Left ventricle myocardium inferior (tissue), 1 donor: ENCODE results near the gene ESYT2. TPM values are rescaled to one million over a fixed set of nuclear protein-coding genes. Genes with fewer than 3 reads are reported as not detected.
A peak's percentile ranks its signal among the peaks of the same experiment; 100 is the strongest.

Source experiments
- DNase-seq: peaks from one replicate; pipeline ENCODE4 v3.0.0-alpha.2; 2020
- H3K27ac ChIP-seq: fragments of 200-600 bp; replicated peaks from 2 replicates; pipeline ENCODE4 v1.8.0; 2021
- H3K27me3 ChIP-seq: fragments of 200-600 bp; 2 replicates; pipeline ENCODE4 v1.8.0; 2021; ENCODE audit warnings: low read depth
- H3K36me3 ChIP-seq: fragments of 200-600 bp; 2 replicates; pipeline ENCODE4 v1.8.0; 2021
- H3K4me1 ChIP-seq: fragments of 200-600 bp; 2 replicates; pipeline ENCODE4 v1.8.0; 2021
- H3K4me3 ChIP-seq: fragments of 200-600 bp; 2 replicates; pipeline ENCODE4 v1.8.0; 2021; ENCODE audit warnings: mild to moderate bottlenecking, moderate library complexity
- H3K9me3 ChIP-seq: fragments of 200-600 bp; replicated peaks from 2 replicates; pipeline ENCODE4 v1.8.0; 2021
- intact Hi-C: fragments of 100-400 bp; cut with micrococcal nuclease; formaldehyde crosslinking; loops from one replicate; pipeline ENCODE4 v1.11.0; 2022
- total RNA-seq: library from RNA; stranded (reverse); fragmentation: NEBNext Ultra II Directional; extraction: Animal tissue kit (Norgen Biotek cat#: 25700); gene quantifications from one replicate; pipeline ENCODE4 v1.2.1, GENCODE V29; 2021
- TF ChIP-seq, protein P1 (sequence below): fragments of 200-600 bp; IDR thresholded peaks from 2 replicates; pipeline ENCODE4 v1.8.0; 2021; ENCODE audit warnings: antibody characterized with exemption, mild to moderate bottlenecking, borderline replicate concordance
- donor health status: DM: no; HTN: yes; CAD: no; lungs with severe emphysema.

ESYT2 gene
- total RNA-seq, 1 donor from 2014 or later = 41.1 TPM

DNA sequence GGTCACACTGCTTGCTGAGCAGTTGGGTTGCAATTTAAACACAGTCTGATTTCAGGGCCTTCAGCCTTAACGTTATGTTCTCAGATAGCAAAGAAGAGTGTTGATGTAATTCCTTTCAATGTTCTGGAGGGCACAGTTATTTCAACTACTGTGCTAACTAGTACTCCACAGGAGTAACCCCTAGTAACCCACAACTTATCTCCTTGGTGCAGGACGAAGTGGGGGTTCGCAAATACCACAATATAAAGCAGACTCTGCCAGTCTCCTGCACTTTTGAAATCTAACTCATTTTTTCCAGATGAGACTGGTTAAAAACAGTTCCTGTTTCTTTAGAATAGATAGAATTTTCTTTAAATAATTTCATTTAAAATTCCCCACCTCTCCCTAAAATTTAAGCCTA, 77.6 kb downstream of the ESYT2 start:
- Histone ChIP-seq H3K27ac (no peak overlapping the region), H3K36me3 (peaks cover 75% of the 10 kb centered on the region), H3K9me3 (no peaks in the 10 kb centered on the region), H3K4me1 (peaks cover 18% of the 10 kb centered on the region), H3K27me3 (no peaks in the 10 kb centered on the region), H3K4me3 (no peak overlapping the region)
- TF ChIP-seq, protein P1, sequence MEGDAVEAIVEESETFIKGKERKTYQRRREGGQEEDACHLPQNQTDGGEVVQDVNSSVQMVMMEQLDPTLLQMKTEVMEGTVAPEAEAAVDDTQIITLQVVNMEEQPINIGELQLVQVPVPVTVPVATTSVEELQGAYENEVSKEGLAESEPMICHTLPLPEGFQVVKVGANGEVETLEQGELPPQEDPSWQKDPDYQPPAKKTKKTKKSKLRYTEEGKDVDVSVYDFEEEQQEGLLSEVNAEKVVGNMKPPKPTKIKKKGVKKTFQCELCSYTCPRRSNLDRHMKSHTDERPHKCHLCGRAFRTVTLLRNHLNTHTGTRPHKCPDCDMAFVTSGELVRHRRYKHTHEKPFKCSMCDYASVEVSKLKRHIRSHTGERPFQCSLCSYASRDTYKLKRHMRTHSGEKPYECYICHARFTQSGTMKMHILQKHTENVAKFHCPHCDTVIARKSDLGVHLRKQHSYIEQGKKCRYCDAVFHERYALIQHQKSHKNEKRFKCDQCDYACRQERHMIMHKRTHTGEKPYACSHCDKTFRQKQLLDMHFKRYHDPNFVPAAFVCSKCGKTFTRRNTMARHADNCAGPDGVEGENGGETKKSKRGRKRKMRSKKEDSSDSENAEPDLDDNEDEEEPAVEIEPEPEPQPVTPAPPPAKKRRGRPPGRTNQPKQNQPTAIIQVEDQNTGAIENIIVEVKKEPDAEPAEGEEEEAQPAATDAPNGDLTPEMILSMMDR = no peak
- DNase-seq = no peak
- intact Hi-C loops = no loop called here

GRCh38 chr7:158751199-158751598, 78.1 kb downstream of the ESYT2 start:
- Histone ChIP-seq H3K36me3 (peaks cover 75% of the 10 kb centered on the region), H3K27ac (no peak overlapping the region), H3K9me3 (no peaks in the 10 kb centered on the region), H3K4me3 (no peak overlapping the region), H3K4me1 (peaks cover 18% of the 10 kb centered on the region), H3K27me3 (no peaks in the 10 kb centered on the region)
- no peak for DNase-seq
- intact Hi-C loops = no loop called here
- TF ChIP-seq, protein P1 = no peak

GRCh38 chr7:158750702-158751101, 78.6 kb downstream of the ESYT2 start:
- H3K36me3 ChIP-seq = peaks cover 70% of the 10 kb centered on the region
- TF ChIP-seq, protein P1 = no peak

DNA sequence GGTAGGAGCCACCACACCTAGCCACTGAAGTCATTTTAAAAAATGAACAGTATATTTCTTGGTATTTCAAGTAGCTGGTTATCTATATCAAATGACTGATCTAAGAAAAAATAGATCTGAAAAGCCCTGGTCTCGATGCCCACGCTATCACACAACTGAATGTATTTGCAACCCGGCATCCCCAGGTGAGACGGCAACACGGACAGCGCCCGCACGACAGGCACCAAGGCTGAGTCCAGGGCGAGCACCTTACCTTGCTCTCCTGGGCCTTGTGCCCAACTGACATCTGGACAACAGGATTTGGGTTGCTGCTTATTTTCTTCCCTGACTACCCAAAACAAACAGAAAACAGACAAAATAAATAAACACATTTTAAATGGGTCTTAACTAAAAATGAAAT, 79.9 kb downstream of the ESYT2 start:
- no peak for DNase-seq
- no peaks in the 10 kb centered on the region for H3K27me3 ChIP-seq
- H3K9me3 ChIP-seq = no peaks in the 10 kb centered on the region
- intact Hi-C loops = no loop called here
- peaks cover 13% of the 10 kb centered on the region for H3K4me1 ChIP-seq
- no peak overlapping the region for H3K4me3 ChIP-seq
- peaks cover 58% of the 10 kb centered on the region for H3K36me3 ChIP-seq
- no peak overlapping the region for H3K27ac ChIP-seq
- TF ChIP-seq, protein P1 = no peak

More at GRCh38 chr7:158750702-158751101, 78.6 kb downstream of the ESYT2 start:
- no peaks in the 10 kb centered on the region for H3K9me3 ChIP-seq
- H3K27ac ChIP-seq = no peak overlapping the region
- intact Hi-C loops = no loop called here
- H3K27me3 ChIP-seq = no peaks in the 10 kb centered on the region
- no peak for DNase-seq
- H3K4me1 ChIP-seq = peaks cover 17% of the 10 kb centered on the region
- H3K4me3 ChIP-seq = no peak overlapping the region

- no peak for DNase-seq
- intact Hi-C loops = no loop called here
- Histone ChIP-seq H3K27ac (no peak overlapping the region), H3K4me1 (peaks cover 13% of the 10 kb centered on the region), H3K9me3 (no peaks in the 10 kb centered on the region), H3K27me3 (no peaks in the 10 kb centered on the region), H3K36me3 (peaks cover 58% of the 10 kb centered on the region), H3K4me3 (no peak overlapping the region)
- TF ChIP-seq, protein P1 = no peak
Measured at GRCh38 chr7:158748335-158748734, 81.0 kb downstream of the ESYT2 start.

DNA sequence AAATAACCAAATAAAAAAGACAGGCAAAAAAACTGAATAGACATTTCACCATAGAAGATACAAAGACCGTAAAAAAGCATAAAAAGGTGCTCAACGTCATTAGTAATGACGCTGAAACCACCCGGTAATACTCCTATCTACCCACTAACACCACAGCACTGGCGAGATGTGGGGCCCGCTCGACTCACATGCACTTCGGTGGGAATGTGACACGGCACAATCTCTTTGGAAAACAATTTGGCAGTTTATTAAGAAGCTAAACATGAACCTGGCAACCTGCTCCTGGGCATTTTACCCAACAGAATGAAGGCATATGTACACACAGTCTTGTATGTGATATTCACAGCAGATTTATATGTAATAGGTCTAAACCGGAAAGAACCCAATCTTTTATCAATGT, 81.9 kb downstream of the ESYT2 start:
- no peak overlapping the region for H3K4me3 ChIP-seq
- no peaks in the 10 kb centered on the region for H3K9me3 ChIP-seq
- H3K4me1 ChIP-seq = peaks cover 13% of the 10 kb centered on the region
- no peaks in the 10 kb centered on the region for H3K27me3 ChIP-seq
- intact Hi-C loops = no loop called here
- peak overlapping the region; percentile 17 for H3K27ac ChIP-seq
- TF ChIP-seq, protein P1 = no peak
- H3K36me3 ChIP-seq = peaks cover 58% of the 10 kb centered on the region
- DNase-seq = no peak
